WTC11 (cell line): ENCODE results near the gene RPGR. TPM values are rescaled to one million over a fixed set of nuclear protein-coding genes. Genes with fewer than 3 reads are reported as not detected.

ENCODE experiments used
- ATAC-seq: fragments of 200-7000 bp; cut with Tn5 transposase; 2 replicates; pipeline ENCODE4 v1.10.0; 2021; ENCODE audit warnings: mild to moderate bottlenecking, moderate library complexity
- CTCF ChIA-PET: fragments of 300-600 bp; sonication (Branson Sonifier 250); formaldehyde crosslinking; loops from one replicate; lab custom pipeline; 2021; ENCODE audit warnings: antibody characterized with exemption; lab: Charles Lee
- POLR2A ChIA-PET: fragments of 350-600 bp; sonication (Branson Sonifier 250); formaldehyde crosslinking; loops from one replicate; lab custom pipeline; 2021; ENCODE audit warnings: antibody characterized with exemption; lab: Charles Lee
- DNase-seq: peaks from one replicate; pipeline ENCODE4 v3.0.0; 2021; ENCODE audit warnings: low spot score
- H3K27ac Mint-ChIP-seq: 2 replicates; pipeline ENCODE4 v1.8.0; 2021; ENCODE audit warnings: mixed read lengths
- H3K27me3 Mint-ChIP-seq: 2 replicates; pipeline ENCODE4 v1.8.0; 2021; ENCODE audit warnings: low read depth, mild to moderate bottlenecking, moderate library complexity, mixed read lengths
- H3K36me3 Mint-ChIP-seq: 2 replicates; pipeline ENCODE4 v1.8.0; 2021; ENCODE audit warnings: mixed read lengths
- H3K4me1 Mint-ChIP-seq: 2 replicates; pipeline ENCODE4 v1.8.0; 2022; ENCODE audit warnings: mixed read lengths
- H3K4me3 Mint-ChIP-seq: 2 replicates; pipeline ENCODE4 v1.8.0; 2021; ENCODE audit warnings: mild to moderate bottlenecking, moderate library complexity, mixed read lengths
- H3K9me3 Mint-ChIP-seq: 2 replicates; pipeline ENCODE4 v1.8.0; 2021; ENCODE audit warnings: mixed read lengths
- ATF3 ChIP-seq: sonication (generic); formaldehyde crosslinking; conservative IDR thresholded peaks from 2 replicates; pipeline ENCODE4 v1.8.1; 2022; ENCODE audit warnings: mild to moderate bottlenecking, missing genetic modification reagents
- ELF4 ChIP-seq: sonication (generic); formaldehyde crosslinking; IDR thresholded peaks from 2 replicates; pipeline ENCODE4 v1.8.1; 2022; ENCODE audit warnings: low read depth, mild to moderate bottlenecking, moderate library complexity, missing genetic modification reagents
- EMX1 ChIP-seq: fragments of 250-450 bp; sonication (Bioruptor Pico); IDR thresholded peaks from 2 replicates; pipeline ENCODE4 v1.8.0; 2021; ENCODE audit warnings: mild to moderate bottlenecking
- FOXJ3 ChIP-seq: sonication (generic); formaldehyde crosslinking; IDR thresholded peaks from 2 replicates; pipeline ENCODE4 v1.9.0; 2021; ENCODE audit warnings: missing genetic modification reagents, mild to moderate bottlenecking, borderline replicate concordance
- FOXP4 ChIP-seq: sonication (generic); formaldehyde crosslinking; IDR thresholded peaks from 2 replicates; pipeline ENCODE4 v1.8.0; 2022; ENCODE audit warnings: mild to moderate bottlenecking, missing genetic modification reagents
- MAX ChIP-seq: sonication (generic); formaldehyde crosslinking; IDR thresholded peaks from 2 replicates; pipeline ENCODE4 v1.8.0; 2022; ENCODE audit warnings: mild to moderate bottlenecking, missing genetic modification reagents
- MYBL2 ChIP-seq: sonication (generic); formaldehyde crosslinking; IDR thresholded peaks from 2 replicates; pipeline ENCODE4 v1.8.1; 2023; ENCODE audit warnings: mild to moderate bottlenecking, moderate library complexity, missing genetic modification reagents
- NFATC4 ChIP-seq: fragments of 250-450 bp; sonication (Bioruptor Pico); IDR thresholded peaks from 2 replicates; pipeline ENCODE4 v1.9.0; 2021; ENCODE audit warnings: mild to moderate bottlenecking
- NR1H2 ChIP-seq: sonication (generic); formaldehyde crosslinking; IDR thresholded peaks from 2 replicates; pipeline ENCODE4 v1.9.0; 2021; ENCODE audit warnings: mild to moderate bottlenecking, moderate library complexity, missing genetic modification reagents
- NR2C2 ChIP-seq: sonication (generic); formaldehyde crosslinking; IDR thresholded peaks from 2 replicates; pipeline ENCODE4 v1.8.0; 2022; ENCODE audit warnings: mild to moderate bottlenecking, missing genetic modification reagents
- PRRX2 ChIP-seq: fragments of 250-450 bp; sonication (Bioruptor Pico); IDR thresholded peaks from 2 replicates; pipeline ENCODE4 v1.8.0; 2021; ENCODE audit warnings: mild to moderate bottlenecking
- RELA ChIP-seq: sonication (generic); formaldehyde crosslinking; IDR thresholded peaks from 2 replicates; pipeline ENCODE4 v1.8.1; 2022; ENCODE audit warnings: missing genetic modification reagents, mild to moderate bottlenecking, borderline replicate concordance
- USF1 ChIP-seq: sonication (generic); formaldehyde crosslinking; IDR thresholded peaks from 2 replicates; pipeline ENCODE4 v1.8.0; 2022; ENCODE audit warnings: mild to moderate bottlenecking, missing genetic modification reagents
- ZBTB21 ChIP-seq: sonication (generic); formaldehyde crosslinking; IDR thresholded peaks from 2 replicates; pipeline ENCODE4 v1.8.1; 2023; ENCODE audit warnings: mild to moderate bottlenecking, missing genetic modification reagents, borderline replicate concordance
- ZNF396 ChIP-seq: fragments of 250-450 bp; sonication (Bioruptor Pico); IDR thresholded peaks from 2 replicates; pipeline ENCODE4 v1.8.0; 2021; ENCODE audit warnings: mild to moderate bottlenecking, moderate library complexity, borderline replicate concordance
- ZNF423 ChIP-seq: fragments of 250-450 bp; sonication (Bioruptor Pico); IDR thresholded peaks from 2 replicates; pipeline ENCODE4 v2.1.2; 2022; ENCODE audit warnings: mild to moderate bottlenecking, moderate library complexity
- total RNA-seq: library from RNA; stranded (reverse); gene quantifications from 3 replicates; pipeline ENCODE4 v1.2.3, GENCODE V29; 2021
- TF ChIP-seq, protein P1 (sequence below): sonication (generic); formaldehyde crosslinking; IDR thresholded peaks from 2 replicates; pipeline ENCODE4 v1.8.0; 2023; ENCODE audit warnings: missing genetic modification reagents, mild to moderate bottlenecking, borderline replicate concordance
- TF ChIP-seq, protein P2 (sequence below): sonication (generic); formaldehyde crosslinking; IDR thresholded peaks from 2 replicates; pipeline ENCODE4 v1.8.0; 2023; ENCODE audit warnings: mild to moderate bottlenecking, missing genetic modification reagents
- TF ChIP-seq, protein P3 (sequence below): fragments of 250-450 bp; sonication (Bioruptor Pico); IDR thresholded peaks from 2 replicates; pipeline ENCODE4 v1.9.0; 2021; ENCODE audit warnings: mild to moderate bottlenecking

RPGR gene
- total RNA-seq, 1 experiment from 2014 or later, result 10.7 TPM

- H3K9me3 Mint-ChIP-seq, result no peaks in the 10 kb centered on the region
- no peak for TF ChIP-seq FOXP4 (CRISPR knock-in tag)
- TF ChIP-seq MAX (CRISPR knock-in tag), result peak; percentile 31; the same call in 1 of the 2 replicates
- TF ChIP-seq, all 79 proteins: peak for 1
- ChIA-PET CTCF (interaction anchor here (0.6 to 2.3 kb wide), 4 partner anchors 61 to 475 kb away, joined by 3 to 13 read pairs (median 6); partner anchors contain the start of gene RPGR), POLR2A (no interaction called here)
- DNase-seq, result peak; percentile 36
- ATAC-seq, result peak; percentile 69
- Mint-ChIP-seq H3K27me3 (peaks cover 50% of the 10 kb centered on the region), H3K27ac (no peak within 1 kb of the TSS), H3K4me1 (peaks cover 18% of the 10 kb centered on the region), H3K4me3 (peak within 1 kb of the TSS; percentile 74), H3K36me3 (no peaks in the 10 kb centered on the region)
These were observed 106.6 kb downstream of the RPGR start, which contains the start of gene SRPX for GRCh38 chrX:38220415-38221390. Gene SRPX (minus strand): TSS chrX:38220871. CDS start chrX:38220792, 79 bp downstream.

DNA sequence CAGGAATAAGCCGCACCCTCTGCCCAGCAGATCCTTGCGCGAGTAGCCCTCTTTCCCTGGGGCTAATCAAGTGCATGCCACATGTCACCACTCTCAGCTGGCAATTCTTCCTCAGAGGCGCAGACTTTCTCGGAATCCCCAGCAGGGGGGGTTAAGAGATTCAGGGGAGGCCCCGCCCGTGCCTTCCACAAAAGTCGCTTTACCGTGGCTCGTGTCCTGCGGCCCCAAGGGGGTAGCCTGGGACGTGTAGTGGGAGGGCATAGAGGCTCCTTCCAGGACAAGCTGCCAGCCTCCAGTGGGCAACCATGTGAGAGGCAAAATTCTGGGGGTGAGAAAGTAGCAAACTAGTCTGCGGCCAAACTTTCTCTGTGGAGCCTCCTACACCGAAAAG lies 107.3 kb downstream of the RPGR start:
- Mint-ChIP-seq H3K27ac (no peak overlapping the region), H3K27me3 (peaks cover 50% of the 10 kb centered on the region), H3K9me3 (no peaks in the 10 kb centered on the region), H3K4me3 (peak overlapping the region; percentile 74), H3K4me1 (peaks cover 13% of the 10 kb centered on the region), H3K36me3 (no peaks in the 10 kb centered on the region)
- CTCF ChIA-PET, result interaction anchor here (0.6 to 2.3 kb wide), 6 partner anchors 40 to 474 kb away, joined by 3 to 13 read pairs (median 4); partner anchors contain the start of gene RPGR
- DNase-seq, result peak; percentile 37
- peak; percentile 60 for ATAC-seq
- POLR2A ChIA-PET, result no interaction called here
- TF ChIP-seq MYBL2 (CRISPR knock-in tag), result no peak
- TF ChIP-seq NR1H2 (CRISPR knock-in tag), result no peak
- TF ChIP-seq, protein P1, sequence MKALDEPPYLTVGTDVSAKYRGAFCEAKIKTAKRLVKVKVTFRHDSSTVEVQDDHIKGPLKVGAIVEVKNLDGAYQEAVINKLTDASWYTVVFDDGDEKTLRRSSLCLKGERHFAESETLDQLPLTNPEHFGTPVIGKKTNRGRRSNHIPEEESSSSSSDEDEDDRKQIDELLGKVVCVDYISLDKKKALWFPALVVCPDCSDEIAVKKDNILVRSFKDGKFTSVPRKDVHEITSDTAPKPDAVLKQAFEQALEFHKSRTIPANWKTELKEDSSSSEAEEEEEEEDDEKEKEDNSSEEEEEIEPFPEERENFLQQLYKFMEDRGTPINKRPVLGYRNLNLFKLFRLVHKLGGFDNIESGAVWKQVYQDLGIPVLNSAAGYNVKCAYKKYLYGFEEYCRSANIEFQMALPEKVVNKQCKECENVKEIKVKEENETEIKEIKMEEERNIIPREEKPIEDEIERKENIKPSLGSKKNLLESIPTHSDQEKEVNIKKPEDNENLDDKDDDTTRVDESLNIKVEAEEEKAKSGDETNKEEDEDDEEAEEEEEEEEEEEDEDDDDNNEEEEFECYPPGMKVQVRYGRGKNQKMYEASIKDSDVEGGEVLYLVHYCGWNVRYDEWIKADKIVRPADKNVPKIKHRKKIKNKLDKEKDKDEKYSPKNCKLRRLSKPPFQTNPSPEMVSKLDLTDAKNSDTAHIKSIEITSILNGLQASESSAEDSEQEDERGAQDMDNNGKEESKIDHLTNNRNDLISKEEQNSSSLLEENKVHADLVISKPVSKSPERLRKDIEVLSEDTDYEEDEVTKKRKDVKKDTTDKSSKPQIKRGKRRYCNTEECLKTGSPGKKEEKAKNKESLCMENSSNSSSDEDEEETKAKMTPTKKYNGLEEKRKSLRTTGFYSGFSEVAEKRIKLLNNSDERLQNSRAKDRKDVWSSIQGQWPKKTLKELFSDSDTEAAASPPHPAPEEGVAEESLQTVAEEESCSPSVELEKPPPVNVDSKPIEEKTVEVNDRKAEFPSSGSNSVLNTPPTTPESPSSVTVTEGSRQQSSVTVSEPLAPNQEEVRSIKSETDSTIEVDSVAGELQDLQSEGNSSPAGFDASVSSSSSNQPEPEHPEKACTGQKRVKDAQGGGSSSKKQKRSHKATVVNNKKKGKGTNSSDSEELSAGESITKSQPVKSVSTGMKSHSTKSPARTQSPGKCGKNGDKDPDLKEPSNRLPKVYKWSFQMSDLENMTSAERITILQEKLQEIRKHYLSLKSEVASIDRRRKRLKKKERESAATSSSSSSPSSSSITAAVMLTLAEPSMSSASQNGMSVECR (CRISPR knock-in tag), result no peak
- TF ChIP-seq ZNF396 (CRISPR knock-in tag), result no peak
- no peak for TF ChIP-seq NFATC4 (CRISPR knock-in tag)
- no peak for TF ChIP-seq USF1 (CRISPR knock-in tag)
- no peak for TF ChIP-seq FOXJ3 (CRISPR knock-in tag)
- TF ChIP-seq ZNF423 (CRISPR knock-in tag), result no peak
- TF ChIP-seq ZBTB21, result no peak
- no peak for TF ChIP-seq ATF3 (CRISPR knock-in tag)
- TF ChIP-seq NR2C2 (CRISPR knock-in tag), result no peak
- no peak for TF ChIP-seq ELF4
- TF ChIP-seq, protein P2, sequence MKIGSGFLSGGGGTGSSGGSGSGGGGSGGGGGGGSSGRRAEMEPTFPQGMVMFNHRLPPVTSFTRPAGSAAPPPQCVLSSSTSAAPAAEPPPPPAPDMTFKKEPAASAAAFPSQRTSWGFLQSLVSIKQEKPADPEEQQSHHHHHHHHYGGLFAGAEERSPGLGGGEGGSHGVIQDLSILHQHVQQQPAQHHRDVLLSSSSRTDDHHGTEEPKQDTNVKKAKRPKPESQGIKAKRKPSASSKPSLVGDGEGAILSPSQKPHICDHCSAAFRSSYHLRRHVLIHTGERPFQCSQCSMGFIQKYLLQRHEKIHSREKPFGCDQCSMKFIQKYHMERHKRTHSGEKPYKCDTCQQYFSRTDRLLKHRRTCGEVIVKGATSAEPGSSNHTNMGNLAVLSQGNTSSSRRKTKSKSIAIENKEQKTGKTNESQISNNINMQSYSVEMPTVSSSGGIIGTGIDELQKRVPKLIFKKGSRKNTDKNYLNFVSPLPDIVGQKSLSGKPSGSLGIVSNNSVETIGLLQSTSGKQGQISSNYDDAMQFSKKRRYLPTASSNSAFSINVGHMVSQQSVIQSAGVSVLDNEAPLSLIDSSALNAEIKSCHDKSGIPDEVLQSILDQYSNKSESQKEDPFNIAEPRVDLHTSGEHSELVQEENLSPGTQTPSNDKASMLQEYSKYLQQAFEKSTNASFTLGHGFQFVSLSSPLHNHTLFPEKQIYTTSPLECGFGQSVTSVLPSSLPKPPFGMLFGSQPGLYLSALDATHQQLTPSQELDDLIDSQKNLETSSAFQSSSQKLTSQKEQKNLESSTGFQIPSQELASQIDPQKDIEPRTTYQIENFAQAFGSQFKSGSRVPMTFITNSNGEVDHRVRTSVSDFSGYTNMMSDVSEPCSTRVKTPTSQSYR (CRISPR knock-in tag), result no peak
- no peak for TF ChIP-seq PRRX2 (CRISPR knock-in tag)
- TF ChIP-seq, protein P3, sequence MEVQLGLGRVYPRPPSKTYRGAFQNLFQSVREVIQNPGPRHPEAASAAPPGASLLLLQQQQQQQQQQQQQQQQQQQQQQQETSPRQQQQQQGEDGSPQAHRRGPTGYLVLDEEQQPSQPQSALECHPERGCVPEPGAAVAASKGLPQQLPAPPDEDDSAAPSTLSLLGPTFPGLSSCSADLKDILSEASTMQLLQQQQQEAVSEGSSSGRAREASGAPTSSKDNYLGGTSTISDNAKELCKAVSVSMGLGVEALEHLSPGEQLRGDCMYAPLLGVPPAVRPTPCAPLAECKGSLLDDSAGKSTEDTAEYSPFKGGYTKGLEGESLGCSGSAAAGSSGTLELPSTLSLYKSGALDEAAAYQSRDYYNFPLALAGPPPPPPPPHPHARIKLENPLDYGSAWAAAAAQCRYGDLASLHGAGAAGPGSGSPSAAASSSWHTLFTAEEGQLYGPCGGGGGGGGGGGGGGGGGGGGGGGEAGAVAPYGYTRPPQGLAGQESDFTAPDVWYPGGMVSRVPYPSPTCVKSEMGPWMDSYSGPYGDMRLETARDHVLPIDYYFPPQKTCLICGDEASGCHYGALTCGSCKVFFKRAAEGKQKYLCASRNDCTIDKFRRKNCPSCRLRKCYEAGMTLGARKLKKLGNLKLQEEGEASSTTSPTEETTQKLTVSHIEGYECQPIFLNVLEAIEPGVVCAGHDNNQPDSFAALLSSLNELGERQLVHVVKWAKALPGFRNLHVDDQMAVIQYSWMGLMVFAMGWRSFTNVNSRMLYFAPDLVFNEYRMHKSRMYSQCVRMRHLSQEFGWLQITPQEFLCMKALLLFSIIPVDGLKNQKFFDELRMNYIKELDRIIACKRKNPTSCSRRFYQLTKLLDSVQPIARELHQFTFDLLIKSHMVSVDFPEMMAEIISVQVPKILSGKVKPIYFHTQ (CRISPR knock-in tag), result no peak
- TF ChIP-seq EMX1 (CRISPR knock-in tag), result no peak
- TF ChIP-seq RELA (CRISPR knock-in tag), result no peak
